ENCODE results near the gene CPED1.
"Not testable (repeated sequence)": the region's sequence is repeated elsewhere in the genome, so short reads cannot be mapped to it uniquely, and the experiment has no call there.

CPED1 gene

DNA sequence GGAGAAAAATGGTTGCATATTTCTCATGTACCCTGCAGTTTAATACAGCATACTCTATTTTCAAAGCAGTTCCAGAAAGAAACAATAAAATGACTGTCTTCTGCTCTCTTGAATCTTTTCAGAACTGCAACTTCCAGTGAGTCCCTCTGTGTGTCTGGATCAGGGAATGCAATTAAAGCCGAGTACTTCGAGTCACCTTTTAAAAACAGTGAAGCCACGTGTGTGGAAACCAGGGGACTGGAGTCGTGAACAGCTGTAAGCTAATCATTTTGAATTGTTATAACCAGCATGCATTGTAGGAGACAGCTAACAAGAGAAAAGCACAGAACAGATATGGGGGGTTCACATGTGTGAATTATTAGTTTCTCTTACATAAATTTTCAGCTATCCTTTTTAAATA is 109.1 kb downstream of the CPED1 start:
- no peak for DNase-seq (ENCODE audit: low read depth)

DNA sequence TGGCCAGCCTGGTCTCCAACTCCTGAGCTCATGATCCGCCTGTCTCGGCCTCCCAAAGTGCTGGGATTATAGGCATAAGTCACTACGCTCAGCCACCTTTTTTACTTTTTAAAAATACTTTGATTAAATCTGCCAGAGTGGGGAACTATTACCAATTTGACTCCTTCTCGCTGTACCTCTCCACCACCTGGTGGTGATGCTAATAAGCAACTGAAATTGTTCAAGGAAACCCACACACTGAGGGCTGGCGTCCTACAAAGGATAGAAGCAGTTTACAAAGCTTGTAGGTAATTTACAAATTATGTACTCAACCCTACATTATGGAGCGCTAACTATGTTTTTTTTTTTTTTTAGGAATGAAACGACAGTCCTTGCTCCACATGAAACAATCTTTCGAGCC is 111.1 kb downstream of the CPED1 start:
- DNase-seq (ENCODE audit: low read depth) = no peak

DNA sequence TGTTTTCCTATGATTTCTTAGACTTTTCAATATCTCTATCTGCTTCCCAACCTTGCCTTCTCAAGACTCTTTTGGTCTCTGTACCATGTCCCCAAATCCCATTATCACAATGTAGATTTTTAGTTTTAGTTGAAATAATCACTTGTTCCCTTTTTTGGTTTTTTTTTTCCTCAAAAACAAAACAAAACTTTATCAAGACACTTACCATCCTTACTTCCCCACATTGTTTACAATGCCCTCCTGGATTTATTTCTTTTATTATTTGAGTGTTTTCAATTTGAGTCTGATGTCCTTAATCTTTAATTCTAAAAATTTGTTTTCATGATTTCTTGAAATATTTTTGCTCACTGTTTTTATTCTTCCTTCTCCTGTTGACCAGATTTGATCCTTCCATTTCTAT is 112.6 kb downstream of the CPED1 start:
- DNase-seq (ENCODE audit: low read depth) = no peak

DNA sequence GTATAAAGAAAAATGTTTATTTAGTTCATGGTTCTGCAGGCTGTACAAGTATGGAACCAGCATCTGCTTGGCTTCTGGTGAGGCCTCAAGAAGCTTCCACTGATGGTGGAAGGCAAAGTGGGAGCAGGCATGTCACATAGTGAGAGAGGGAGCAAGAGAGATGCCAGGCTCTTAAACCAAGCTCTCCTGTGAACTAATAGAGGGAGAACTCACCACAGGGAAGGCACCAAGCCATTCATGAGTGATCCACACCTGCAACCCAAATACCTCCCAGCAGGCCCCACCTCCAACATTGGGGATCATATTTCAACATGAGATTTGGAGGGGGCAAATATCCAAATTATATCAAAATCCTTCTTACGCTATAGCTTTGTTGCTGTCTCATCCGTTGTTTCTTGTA is 113.1 kb downstream of the CPED1 start:
- DNase-seq (ENCODE audit: low read depth) = no peak

DNA sequence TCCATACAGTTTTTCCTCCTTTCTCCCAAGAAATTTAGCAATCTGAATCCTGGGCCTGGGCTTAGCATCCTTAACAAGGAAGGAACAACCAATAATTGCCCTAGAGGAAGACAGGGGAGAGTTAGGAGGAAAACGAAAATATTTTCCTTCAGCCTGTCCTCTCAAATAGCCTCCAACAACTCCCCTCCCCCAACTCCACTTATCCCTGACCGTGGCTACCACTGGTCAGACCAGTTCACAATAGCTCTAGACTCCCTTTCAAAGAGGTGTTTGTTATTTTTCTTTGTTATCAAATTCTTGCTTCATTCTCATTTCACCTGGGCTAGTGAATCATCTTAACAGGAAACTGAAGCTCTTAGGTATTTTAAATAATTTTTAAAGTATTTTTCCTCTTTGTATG is 114.1 kb downstream of the CPED1 start:
- DNase-seq (ENCODE audit: low read depth) = no peak

DNA sequence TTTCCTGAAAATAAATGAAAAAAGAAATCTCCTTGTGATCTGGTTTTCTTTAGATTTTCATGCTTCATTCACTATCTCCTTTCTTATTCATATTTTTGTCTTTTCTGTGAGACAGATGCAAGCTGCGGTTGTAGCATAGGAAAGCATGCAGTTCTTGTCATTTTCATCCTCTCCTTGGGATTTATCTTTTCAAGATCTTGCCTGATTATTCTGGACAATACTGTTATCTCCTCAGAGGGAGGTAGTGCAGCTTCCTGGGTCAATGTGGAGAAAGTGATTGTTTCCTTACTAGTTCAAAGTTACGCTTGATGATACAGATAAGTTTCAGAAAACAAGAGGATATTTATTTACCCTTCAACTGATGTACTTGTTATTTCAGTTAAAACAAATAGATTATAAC is 114.6 kb downstream of the CPED1 start:
- no peak for DNase-seq (ENCODE audit: low read depth)

DNA sequence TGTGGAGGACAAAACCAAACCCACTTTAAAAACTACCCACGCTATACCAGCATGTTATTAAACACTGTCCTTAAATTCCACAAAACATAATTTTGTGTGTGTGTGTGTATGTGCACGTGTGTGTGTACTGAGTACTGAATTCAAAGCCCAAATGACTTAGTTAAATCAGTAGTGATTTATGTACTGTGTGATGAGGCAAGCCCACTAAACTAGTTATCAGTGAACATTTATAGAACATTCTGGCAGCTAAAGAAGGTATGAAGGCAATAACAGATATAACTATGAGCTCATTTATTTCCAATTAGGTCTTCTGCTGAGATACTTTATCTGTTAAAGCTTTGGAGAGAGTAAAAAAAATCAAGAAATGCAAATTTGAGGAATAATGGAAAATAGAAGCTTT is 115.1 kb downstream of the CPED1 start:
- no peak for DNase-seq (ENCODE audit: low read depth)

- no peak for DNase-seq (ENCODE audit: low read depth)
These were observed 116.8 kb downstream of the CPED1 start for GRCh38 chr7:121105262-121105661.

- DNase-seq (ENCODE audit: low read depth) = no peak
These were observed 119.5 kb downstream of the CPED1 start for GRCh38 chr7:121107923-121108498.

GRCh38 chr7:121109145-121109544 is 120.6 kb downstream of the CPED1 start:
- DNase-seq (ENCODE audit: low read depth) = no peak

DNA sequence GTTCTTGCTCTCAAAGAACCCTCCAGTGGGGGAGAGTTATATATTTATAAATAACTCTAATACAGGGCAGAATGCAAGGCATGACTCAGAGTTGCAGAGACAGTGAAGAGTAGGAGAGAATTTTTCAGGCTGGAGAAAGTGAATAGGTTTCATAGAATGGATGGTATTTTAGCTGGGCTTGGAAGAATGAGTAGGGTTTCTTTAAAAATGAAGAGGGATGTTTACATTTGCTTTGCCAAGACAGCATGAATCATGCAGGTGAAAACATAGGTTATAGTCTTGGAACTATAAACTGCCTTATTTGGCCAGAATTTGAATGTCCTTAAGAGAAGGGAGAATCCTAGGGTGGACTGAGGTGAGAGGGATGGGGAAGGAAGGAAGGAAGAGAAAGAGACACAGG is 124.8 kb downstream of the CPED1 start:
- DNase-seq (ENCODE audit: low read depth) = no peak

DNA sequence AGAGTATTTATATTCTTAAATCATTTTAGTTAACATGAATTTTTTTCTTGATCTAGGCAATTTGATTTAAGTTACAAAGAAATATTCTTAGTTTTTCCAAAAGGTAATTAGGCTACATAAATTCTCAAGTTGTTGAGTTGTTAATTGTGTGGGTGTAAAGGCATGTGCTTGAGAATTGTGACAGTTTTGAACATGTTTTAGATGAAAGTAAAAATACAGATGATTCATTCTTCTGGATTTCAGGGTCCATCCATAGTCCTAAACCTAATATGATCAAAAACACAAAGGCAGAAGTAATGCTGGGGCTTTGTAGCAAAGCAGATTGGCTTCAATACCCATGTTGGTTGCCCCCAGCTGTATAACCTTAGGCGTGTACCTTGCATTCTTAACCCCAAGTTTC is 127.9 kb downstream of the CPED1 start:
- DNase-seq (ENCODE audit: low read depth) = no peak

- DNase-seq (ENCODE audit: low read depth) = no peak
These were observed 130.5 kb downstream of the CPED1 start for GRCh38 chr7:121119047-121119446.

DNA sequence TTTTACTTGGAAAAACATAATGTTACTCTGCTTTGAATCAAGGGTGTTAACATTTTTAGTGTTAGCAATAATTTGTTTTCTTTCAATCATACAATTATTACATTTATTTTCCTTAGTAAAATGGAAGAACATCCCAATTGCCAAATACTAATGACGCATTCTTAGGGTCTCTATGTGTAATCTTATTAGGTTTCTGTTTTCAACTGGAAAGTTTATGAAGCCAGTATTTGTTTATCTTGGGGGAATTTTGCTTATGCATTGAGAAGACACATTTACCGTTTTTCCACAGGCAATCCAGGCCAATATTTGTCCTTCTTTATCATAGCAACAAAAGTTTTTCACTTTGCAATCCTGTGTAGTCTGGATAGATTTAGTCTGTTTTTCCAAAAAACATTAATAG is 134.5 kb downstream of the CPED1 start:
- no peak for DNase-seq (ENCODE audit: low read depth)

- DNase-seq (ENCODE audit: low read depth) = not testable (repeated sequence)
These were observed 136.9 kb downstream of the CPED1 start for GRCh38 chr7:121125454-121125853.

GRCh38 chr7:121126201-121126600 is 137.7 kb downstream of the CPED1 start:
- no peak for DNase-seq (ENCODE audit: low read depth)

DNA sequence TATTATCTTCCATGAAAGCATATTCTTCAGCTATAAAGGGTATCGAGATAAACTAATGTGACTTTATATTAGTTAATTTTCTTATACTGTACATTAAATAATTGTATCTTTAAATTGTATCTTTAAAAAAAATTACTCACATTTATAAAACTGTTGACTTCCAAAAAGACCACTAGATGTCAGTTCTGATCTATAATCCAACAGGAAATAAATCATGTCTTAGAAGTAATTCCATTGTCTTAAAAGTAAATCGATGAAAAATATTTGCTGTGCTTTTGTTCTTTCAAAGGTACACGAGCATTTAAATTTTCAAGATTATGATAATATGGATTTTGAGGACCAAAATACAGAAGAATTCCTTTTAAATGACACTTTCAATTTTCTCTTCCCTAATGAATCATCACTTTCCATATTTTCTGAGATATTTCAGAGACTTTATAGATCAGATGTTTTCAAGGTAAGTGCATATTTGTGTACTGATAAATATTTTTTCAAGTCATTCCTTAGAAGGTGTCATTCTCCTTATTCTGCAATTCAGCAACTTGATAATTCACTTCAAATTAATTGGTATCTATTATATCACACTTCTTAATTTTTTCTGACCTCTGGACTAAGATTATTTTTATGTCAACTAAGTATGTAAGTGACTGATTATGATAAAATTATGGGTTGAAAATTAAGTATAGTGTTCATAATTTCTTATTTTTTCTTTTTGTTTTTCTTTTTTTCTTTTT is 138.5 kb downstream of the CPED1 start:
- no peak for DNase-seq (ENCODE audit: low read depth)

DNA sequence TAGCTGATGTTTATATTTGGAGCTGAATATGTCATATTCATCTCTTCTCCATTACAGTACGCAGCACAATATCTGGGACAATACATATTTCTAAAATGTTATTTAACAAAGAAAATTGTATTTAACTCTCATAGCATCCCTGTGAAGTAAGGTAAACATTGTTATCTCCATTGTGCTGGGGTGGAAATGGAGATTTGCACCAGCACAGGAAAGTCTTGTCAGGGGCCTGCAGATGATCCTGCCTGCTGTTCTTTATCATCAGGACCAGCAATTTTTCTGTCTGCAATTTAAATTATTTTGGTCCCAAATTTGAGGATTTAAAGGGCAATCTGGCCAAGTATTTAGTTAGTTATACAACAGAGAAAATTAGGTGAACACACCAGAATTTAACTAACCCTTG is 144.4 kb downstream of the CPED1 start:
- DNase-seq (ENCODE audit: low read depth) = no peak

DNA sequence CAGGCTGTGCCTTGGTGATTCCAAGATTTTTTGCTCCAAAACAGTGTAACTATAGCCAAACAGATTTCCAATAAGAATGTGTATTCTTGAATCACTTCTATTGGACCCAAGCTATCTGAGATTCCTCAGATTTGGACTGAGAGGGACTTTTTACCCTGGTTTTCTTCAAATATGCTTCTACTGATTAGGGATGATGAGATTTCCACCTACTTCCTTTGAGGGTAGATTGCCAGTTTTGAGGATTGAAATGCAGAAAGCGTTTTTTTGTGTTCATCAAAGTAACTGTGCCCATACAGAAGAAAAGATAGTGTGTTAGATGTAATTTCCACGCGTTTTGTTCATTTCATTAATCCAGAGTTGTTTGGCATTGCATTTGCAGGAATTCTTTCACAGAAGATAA is 144.9 kb downstream of the CPED1 start:
- DNase-seq (ENCODE audit: low read depth) = no peak

DNA sequence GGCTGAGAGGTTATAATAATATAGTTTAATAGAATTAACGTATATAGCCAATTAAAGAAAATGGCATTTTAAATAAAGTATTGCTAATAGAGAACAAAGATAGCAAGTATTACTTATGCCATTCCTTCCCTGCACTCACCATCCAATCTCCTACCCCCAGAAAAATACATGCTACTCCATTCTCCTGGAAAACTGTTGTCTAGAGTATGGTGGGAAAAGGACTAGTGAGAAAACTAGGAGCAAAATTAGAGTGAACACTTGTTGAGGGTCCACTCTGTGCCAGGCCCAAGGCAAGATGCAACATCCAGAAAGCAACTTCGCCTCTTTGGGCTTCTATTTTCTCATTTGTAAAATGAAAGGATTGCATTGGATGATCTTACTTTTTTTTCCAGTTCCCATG is 149.1 kb downstream of the CPED1 start:
- no peak for DNase-seq (ENCODE audit: low read depth)

GRCh38 chr7:121138262-121138933 is 149.9 kb downstream of the CPED1 start:
- DNase-seq (ENCODE audit: low read depth) = no peak

- no peak for DNase-seq (ENCODE audit: low read depth)
These were observed 150.9 kb downstream of the CPED1 start for GRCh38 chr7:121139427-121139826.

DNA sequence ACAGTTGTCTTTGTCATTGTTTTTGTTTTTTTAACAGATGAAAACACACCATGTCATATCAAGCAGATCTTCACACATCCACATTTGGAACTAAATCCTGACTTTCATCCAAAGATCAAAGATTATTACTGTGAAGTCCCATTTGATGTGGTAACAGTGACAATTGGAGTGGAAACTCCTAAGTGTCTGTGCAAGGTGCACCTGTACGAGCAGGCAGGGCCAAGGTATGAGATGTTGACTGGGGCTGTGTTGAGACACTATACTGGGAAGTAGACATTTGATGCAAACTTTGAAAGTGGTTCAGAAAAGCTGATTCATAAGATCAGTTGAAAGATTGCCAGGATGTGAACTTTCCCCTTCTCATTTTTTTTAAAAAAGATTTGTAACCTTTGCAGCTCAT is 152.3 kb downstream of the CPED1 start:
- DNase-seq (ENCODE audit: low read depth) = no peak

DNA sequence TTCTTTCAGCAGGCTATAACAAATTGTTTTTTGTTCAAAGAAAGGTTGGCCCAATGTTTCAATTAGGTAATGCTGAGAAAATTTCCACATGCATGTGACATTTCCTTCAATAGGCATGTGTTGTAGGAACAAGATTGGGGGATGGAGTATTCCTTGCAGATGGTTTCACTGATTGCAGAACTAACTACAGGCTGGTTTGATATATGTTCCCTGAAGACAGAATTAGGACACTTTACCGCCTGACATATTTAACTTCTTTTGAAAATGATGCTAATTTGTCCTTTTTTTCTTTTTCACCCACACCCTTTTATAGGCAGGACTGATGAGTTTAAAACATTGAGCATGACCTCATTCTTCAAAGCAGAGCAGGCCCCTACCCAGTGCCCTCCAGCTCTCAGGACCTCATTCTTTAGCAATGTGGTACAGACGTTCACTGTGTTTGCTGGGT is 163.3 kb downstream of the CPED1 start:
- no peak for DNase-seq (ENCODE audit: low read depth)
